Keratinocyte (primary cell): ENCODE data around the gene ELL. TPM values are rescaled to one million over a fixed set of nuclear protein-coding genes. Genes with fewer than 3 reads are reported as not detected.

Source experiments
- DNase-seq: peaks from one replicate; pipeline ENCODE4 v3.0.0-alpha.2; 2011; ENCODE audit warnings: low read depth, missing footprints, low spot score
- FAIRE-seq: peaks from 2 replicates; lab custom pipeline; 2011; peaks lifted over from hg19 to GRCh38; lab: Jason Lieb, UNC
- H2AFZ ChIP-seq: 2 replicates; pipeline ENCODE4 v1.6.0; 2012; ENCODE audit warnings: low read length, control low read depth, inconsistent platforms; ENCODE audit not compliant: control insufficient read depth
- H3K27ac ChIP-seq: 2 replicates; pipeline ENCODE4 v1.5.1; 2011; ENCODE audit warnings: low read length; ENCODE audit not compliant: control insufficient read depth, insufficient read depth
- H3K27me3 ChIP-seq: 3 replicates; pipeline ENCODE4 v1.6.0; 2011; ENCODE audit warnings: low read length; ENCODE audit not compliant: control insufficient read depth, insufficient read depth; ENCODE audit errors: extremely low read depth
- H3K36me3 ChIP-seq, 2 experiments: 2 replicates in 1 of 2; 3 replicates in 1 of 2; pipeline ENCODE4 v1.5.1; 2011; ENCODE audit warnings: low read length in 2 of 2, mild to moderate bottlenecking in 1 of 2; ENCODE audit not compliant: control insufficient read depth in 2 of 2, insufficient read depth in 2 of 2; ENCODE audit errors: extremely low read depth in 1 of 2
- H3K4me1 ChIP-seq: 3 replicates; pipeline ENCODE4 v1.5.1; 2011; ENCODE audit warnings: low read length; ENCODE audit not compliant: control insufficient read depth, insufficient read depth; ENCODE audit errors: extremely low read depth
- H3K4me2 ChIP-seq: 3 replicates; pipeline ENCODE4 v1.6.0; 2011; ENCODE audit warnings: low read depth, low read length; ENCODE audit not compliant: control insufficient read depth, insufficient read depth; ENCODE audit errors: extremely low read depth
- H3K4me3 ChIP-seq, 3 experiments: fragments of 200-600 bp in 1 of 3; sonication (generic) in 1 of 3; 2 replicates in 2 of 3; 3 replicates in 1 of 3; pipeline ENCODE4 v1.5.1; 2011 to 2016; ENCODE audit warnings: low read length in 3 of 3, mild to moderate bottlenecking in 3 of 3, control low read depth in 2 of 3, inconsistent platforms in 1 of 3, low read depth in 1 of 3, mixed read lengths in 1 of 3, mixed run types in 1 of 3, moderate library complexity in 1 of 3; ENCODE audit not compliant: control insufficient read depth in 2 of 3, insufficient read depth in 2 of 3; ENCODE audit errors: extremely low read depth in 1 of 3
- H3K79me2 ChIP-seq: 2 replicates; pipeline ENCODE4 v1.6.0; 2012; ENCODE audit warnings: low read length; ENCODE audit not compliant: control insufficient read depth, insufficient read depth
- H3K9ac ChIP-seq: 3 replicates; pipeline ENCODE4 v1.6.0; 2011; ENCODE audit warnings: low read length; ENCODE audit not compliant: control insufficient read depth, insufficient read depth; ENCODE audit errors: extremely low read depth
- H3K9me1 ChIP-seq: 3 replicates; pipeline ENCODE4 v1.6.0; 2011; ENCODE audit warnings: low read length; ENCODE audit not compliant: control insufficient read depth, insufficient read depth; ENCODE audit errors: extremely low read depth
- H3K9me3 ChIP-seq: 2 replicates; pipeline ENCODE4 v1.5.1; 2012; ENCODE audit warnings: low read depth, low read length; ENCODE audit not compliant: control insufficient read depth
- H4K20me1 ChIP-seq: 3 replicates; pipeline ENCODE4 v1.6.0; 2011; ENCODE audit warnings: low read length; ENCODE audit not compliant: control insufficient read depth, insufficient read depth; ENCODE audit errors: extremely low read depth
- CTCF ChIP-seq, 3 experiments: IDR thresholded peaks in 1 of 3; conservative IDR thresholded peaks in 1 of 3; optimal IDR thresholded peaks in 1 of 3; 2 replicates in 2 of 3; 3 replicates in 1 of 3; pipeline versions ENCODE3 to v1.5.1; 2011; ENCODE audit warnings: low read length in 3 of 3, mild to moderate bottlenecking in 3 of 3, moderate library complexity in 2 of 3, control low read depth in 1 of 3, inconsistent platforms in 1 of 3; ENCODE audit not compliant: insufficient read depth in 2 of 3; ENCODE audit errors: extremely low read depth in 1 of 3
- EZH2 ChIP-seq: IDR thresholded peaks from one replicate; pipeline ENCODE4 v1.6.1; 2012; ENCODE audit warnings: inconsistent platforms, mild to moderate bottlenecking, low read length, moderate library complexity
- dilution Hi-C: fragments of 300-500 bp; cut with MboI; formaldehyde crosslinking; loops from one replicate; pipeline ENCODE4 v1.7.0; 2020; ENCODE audit warnings: low sequenced_read_pairs; ENCODE audit not compliant: extremely low pct_ligation_motif_present
- polyA plus RNA-seq, 5 experiments: library from polyadenylated mRNA; depleted of rRNA in 3 of 5; stranded (reverse) in 3 of 5; stranded (forward) in 1 of 5; unstranded in 1 of 5; fragments of >200 nt; gene quantifications; 1 replicate in 1 of 5; 2 replicates in 3 of 5; 3 replicates in 1 of 5; pipeline versions ENCODE4 v1.2.1 to v1.2.3, GENCODE V29; 2011 to 2012; ENCODE audit warnings: missing spikeins in 2 of 5, low read depth in 1 of 5, low replicate concordance in 1 of 5

ELL gene
- polyA plus RNA-seq, 1 donor (not counting 4 experiments of a cell fraction or from before 2014, with no cell fraction given), result 4.4 TPM

DNA sequence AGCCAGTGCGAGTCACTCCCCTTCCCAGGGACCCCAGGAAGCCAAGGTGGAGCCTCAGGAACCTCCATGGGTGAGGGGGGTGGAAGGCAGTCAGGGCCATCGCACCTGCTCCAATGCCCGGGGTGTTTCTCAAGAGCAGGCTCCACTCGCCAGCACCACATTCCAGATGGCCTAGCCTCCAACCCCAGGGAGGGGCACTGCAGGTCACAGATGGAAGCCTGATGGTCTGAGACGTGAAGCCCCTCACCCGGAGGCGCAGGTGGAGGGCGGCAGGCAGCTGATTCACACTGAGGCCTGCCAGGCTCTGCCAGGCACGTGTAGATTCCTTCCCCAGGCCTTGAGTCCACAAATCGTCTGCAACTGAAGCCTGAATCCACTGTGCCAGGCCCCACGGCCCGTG lies 61.0 kb downstream of the ELL start:
- Histone ChIP-seq H2AFZ (no peak overlapping the region), H3K27me3 (no peaks in the 10 kb centered on the region), H3K9me1 (peaks cover 5% of the 10 kb centered on the region), H3K36me3 (peaks cover 37 to 63% of the 10 kb centered on the region in 2 experiments), H3K9ac (no peak overlapping the region), H3K4me1 (peaks cover 16% of the 10 kb centered on the region), H3K27ac (no peak overlapping the region), H4K20me1 (peaks cover 27% of the 10 kb centered on the region), H3K4me3 (no peak overlapping the region), H3K79me2 (peaks cover 9% of the 10 kb centered on the region), H3K9me3 (no peaks in the 10 kb centered on the region), H3K4me2 (no peak overlapping the region)
- no peak for DNase-seq
- TF ChIP-seq EZH2 (no peak), CTCF (optimal IDR thresholded peaks at IDR 0.05 in 1 of 3, IDR thresholded peaks at IDR 0.05 in 1 of 3, conservative IDR thresholded peaks at IDR 0.05 in 1 of 3; ENCODE audit: extremely low read depth in 1 of 3, insufficient read depth in 2 of 3, low read length in 3 of 3) (no peak)
- dilution Hi-C loops, result no loop called here
- FAIRE-seq, result no peak

DNA sequence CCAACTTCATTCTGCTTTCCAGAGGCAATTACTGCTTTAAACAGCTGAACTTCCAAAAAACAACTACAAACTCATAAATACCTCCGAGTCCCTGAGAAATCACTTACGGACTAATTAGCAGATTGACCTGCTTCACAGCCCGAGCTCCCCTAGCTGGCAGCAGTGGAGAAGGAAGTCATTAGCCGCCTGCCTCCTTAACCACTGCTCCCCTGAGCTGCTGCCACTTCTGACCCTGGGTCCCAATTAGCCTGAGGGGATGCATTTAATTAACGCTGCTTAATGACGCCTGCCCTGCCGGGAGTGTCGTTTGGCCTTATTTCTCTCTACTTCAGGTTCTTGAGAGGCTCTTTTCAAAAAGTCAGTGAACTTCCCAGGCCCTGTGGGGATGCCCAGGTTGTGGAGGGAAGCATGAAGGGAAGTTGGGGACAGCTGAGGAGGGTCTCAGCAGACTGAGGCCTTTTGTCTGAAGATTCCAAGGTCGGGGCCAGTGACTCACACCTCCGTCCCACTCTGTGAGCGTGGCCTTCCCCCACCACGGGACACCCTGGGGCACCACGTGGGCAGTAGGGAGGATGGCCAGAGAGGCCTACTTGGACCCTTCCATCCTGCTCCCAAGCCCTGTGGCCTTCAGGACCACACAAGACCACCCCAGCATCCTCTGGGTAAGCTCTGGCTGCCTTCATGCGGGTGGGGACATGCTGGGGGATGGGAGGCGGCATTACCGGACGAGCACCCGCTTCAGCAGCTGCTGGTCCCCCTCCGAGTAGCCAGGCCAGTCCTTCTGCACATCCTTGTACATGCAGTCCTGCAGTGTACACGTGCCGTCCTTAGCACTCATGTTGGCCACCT lies 64.2 kb downstream of the ELL start:
- H3K4me1 ChIP-seq, result peaks cover 26% of the 10 kb centered on the region
- H3K4me2 ChIP-seq, result no peak overlapping the region
- H3K36me3 ChIP-seq, result peaks cover 32 to 52% of the 10 kb centered on the region in 2 experiments
- no peak overlapping the region for H3K4me3 ChIP-seq
- peaks cover 4% of the 10 kb centered on the region for H3K79me2 ChIP-seq
- no peaks in the 10 kb centered on the region for H3K27me3 ChIP-seq
- H4K20me1 ChIP-seq, result peaks cover 22% of the 10 kb centered on the region
- DNase-seq (no peak), FAIRE-seq (no peak)
- dilution Hi-C loops, result no loop called here
- H3K9me1 ChIP-seq, result peaks cover 5% of the 10 kb centered on the region
- H3K27ac ChIP-seq, result no peak overlapping the region
- H3K9ac ChIP-seq, result no peak overlapping the region
- TF ChIP-seq EZH2 (no peak), CTCF (optimal IDR thresholded peaks at IDR 0.05 in 1 of 3, IDR thresholded peaks at IDR 0.05 in 1 of 3, conservative IDR thresholded peaks at IDR 0.05 in 1 of 3; ENCODE audit: extremely low read depth in 1 of 3, insufficient read depth in 2 of 3, low read length in 3 of 3) (no peak)
- H2AFZ ChIP-seq, result no peak overlapping the region
- H3K9me3 ChIP-seq, result no peaks in the 10 kb centered on the region
